Activated CD8-positive, alpha-beta memory T cell treated with anti-CD3 and anti-CD28 coated beads for 36 hours (primary cell): Measurements from ENCODE around the gene EPC2. TPM values are rescaled to one million over a fixed set of nuclear protein-coding genes. Genes with fewer than 3 reads are reported as not detected.

Source experiments
- CTCF ChIA-PET: fragments of 350-600 bp; sonication (Branson Sonifier 250); formaldehyde crosslinking; loops from one replicate; lab custom pipeline; 2021; ENCODE audit warnings: antibody characterized with exemption; lab: Charles Lee
- POLR2A ChIA-PET: fragments of 350-600 bp; sonication (Branson Sonifier 250); formaldehyde crosslinking; loops from one replicate; lab custom pipeline; 2021; ENCODE audit warnings: antibody characterized with exemption; lab: Charles Lee
- total RNA-seq, 2 experiments: library from RNA; stranded (reverse); gene quantifications; one replicate each; pipeline ENCODE4 v1.2.3, GENCODE V29; 2021

EPC2 gene
- total RNA-seq, 2 experiments from 2014 or later, result 20.6 to 22.7 TPM

- ChIA-PET POLR2A (no interaction called here), CTCF (no interaction called here)
These were observed 179.6 kb downstream of the EPC2 start for GRCh38 chr2:148824190-148824589.

GRCh38 chr2:148826791-148827190 lies 182.2 kb downstream of the EPC2 start:
- POLR2A ChIA-PET, result no interaction called here

GRCh38 chr2:148828941-148829340 lies 184.4 kb downstream of the EPC2 start:
- ChIA-PET POLR2A (no interaction called here), CTCF (no interaction called here)

More at GRCh38 chr2:148826791-148827190, 182.2 kb downstream of the EPC2 start:
- CTCF ChIA-PET, result no interaction called here

- CTCF ChIA-PET, result no interaction called here
- POLR2A ChIA-PET, result no interaction called here
These were observed 185.1 kb downstream of the EPC2 start for GRCh38 chr2:148829618-148830017.

- POLR2A ChIA-PET, result no interaction called here
- CTCF ChIA-PET, result interaction anchor here (0.9 kb wide), 1 partner anchor 15 kb away, joined by 3 read pairs; no protein-coding TSS in a partner anchor
These were observed 188.1 kb downstream of the EPC2 start for GRCh38 chr2:148832637-148833036.

Other genes starting within 250 kb of the EPC2 start
- gene KIF5C, start 230.5 kb downstream of the EPC2 start, total RNA-seq, result 10 to 100 TPM; 24.3 to 25.4 TPM